H1 (cell line): ENCODE data around the gene PRICKLE2. TPM values are rescaled to one million over a fixed set of nuclear protein-coding genes. Genes with fewer than 3 reads are reported as not detected.
A peak's percentile ranks its signal among the peaks of the same experiment; 100 is the strongest.

Source experiments
- CTCF ChIA-PET: fragments of 300-600 bp; sonication (Branson Sonifier 250); formaldehyde crosslinking; loops from one replicate; lab custom pipeline; 2021; ENCODE audit not compliant: partially characterized antibody; lab: Charles Lee
- POLR2A ChIA-PET: fragments of 300-600 bp; sonication (Branson Sonifier 250); formaldehyde crosslinking; loops from one replicate; lab custom pipeline; 2021; ENCODE audit warnings: inconsistent platforms; ENCODE audit not compliant: partially characterized antibody; lab: Charles Lee
- DNase-seq, 2 experiments: peaks; one replicate each; pipeline versions ENCODE4 v3.0.0 to v3.0.0-alpha.2; 2010 to 2022; ENCODE audit warnings: low spot score in 2 of 2, low read depth in 1 of 2, mixed read lengths in 1 of 2
- FAIRE-seq: peaks from 2 replicates; lab custom pipeline; 2011; peaks lifted over from hg19 to GRCh38; lab: Jason Lieb, UNC
- H2AFZ ChIP-seq: 2 replicates; pipeline ENCODE4 v1.8.1; 2012; ENCODE audit warnings: low read length, inconsistent platforms
- H2AK5ac ChIP-seq: 2 replicates; pipeline ENCODE4 v1.6.1; 2013; ENCODE audit warnings: low read depth, low read length
- H2BK120ac ChIP-seq: replicated peaks from 2 replicates; pipeline ENCODE3; 2013; ENCODE audit warnings: low read depth, low read length, inconsistent platforms
- H2BK12ac ChIP-seq: 2 replicates; pipeline ENCODE4 v1.6.1; 2013; ENCODE audit warnings: low read depth, low read length
- H2BK15ac ChIP-seq: 2 replicates; pipeline ENCODE4 v1.6.1; 2013; ENCODE audit warnings: low read length
- H2BK20ac ChIP-seq: 2 replicates; pipeline ENCODE4 v1.6.1; 2013; ENCODE audit warnings: low read length
- H2BK5ac ChIP-seq: 2 replicates; pipeline ENCODE4 v1.6.1; 2013; ENCODE audit warnings: low read depth, low read length
- H3K14ac ChIP-seq: 2 replicates; pipeline ENCODE4 v1.6.1; 2013; ENCODE audit warnings: inconsistent platforms; ENCODE audit not compliant: insufficient read length
- H3K18ac ChIP-seq: 2 replicates; pipeline ENCODE4 v1.6.1; 2013; ENCODE audit warnings: low read length; ENCODE audit errors: extremely low read depth
- H3K23ac ChIP-seq: 2 replicates; pipeline ENCODE4 v1.6.1; 2013; ENCODE audit warnings: inconsistent platforms; ENCODE audit not compliant: insufficient read length
- H3K23me2 ChIP-seq: 2 replicates; pipeline ENCODE4 v1.6.1; 2013; ENCODE audit warnings: low read depth, low read length
- H3K27ac ChIP-seq: 2 replicates; pipeline ENCODE4 v1.6.1; 2011; ENCODE audit warnings: low read depth, low read length, inconsistent platforms
- H3K27me3 ChIP-seq, 4 experiments: replicated peaks in 1 of 4; 1 replicate in 1 of 4; 2 replicates in 3 of 4; pipeline versions ENCODE4 v1.6.1 to v1.8.1; 2011 to 2013; ENCODE audit warnings: low read length in 3 of 4, mild to moderate bottlenecking in 3 of 4, inconsistent platforms in 2 of 4, mixed read lengths in 2 of 4, moderate library complexity in 1 of 4; ENCODE audit not compliant: control insufficient read depth in 3 of 4, insufficient read depth in 3 of 4; ENCODE audit errors: extremely low read depth in 1 of 4
- H3K36me3 ChIP-seq, 4 experiments: 2 replicates each; pipeline versions ENCODE4 v1.6.1 to v1.8.1; 2011 to 2013; ENCODE audit warnings: mild to moderate bottlenecking in 4 of 4, low read length in 3 of 4, moderate library complexity in 2 of 4, control low read depth in 1 of 4, inconsistent platforms in 1 of 4; ENCODE audit not compliant: insufficient read depth in 4 of 4, control insufficient read depth in 2 of 4
- H3K4ac ChIP-seq: replicated peaks from 2 replicates; pipeline ENCODE3; 2013; ENCODE audit warnings: low read length, low read depth, mixed read lengths, inconsistent platforms; ENCODE audit not compliant: insufficient read length
- H3K4me1 ChIP-seq, 4 experiments: replicated peaks in 1 of 4; 1 replicate in 1 of 4; 2 replicates in 3 of 4; pipeline versions ENCODE4 v1.6.1 to v1.8.1; 2011 to 2013; ENCODE audit warnings: low read length in 3 of 4, inconsistent platforms in 2 of 4, mixed read lengths in 1 of 4; ENCODE audit not compliant: insufficient read depth in 4 of 4, control insufficient read depth in 3 of 4
- H3K4me2 ChIP-seq, 2 experiments: 2 replicates each; pipeline versions ENCODE4 v1.6.1 to v1.8.1; 2011 to 2013; ENCODE audit warnings: low read depth in 2 of 2, low read length in 2 of 2, control low read depth in 1 of 2, inconsistent platforms in 1 of 2, mild to moderate bottlenecking in 1 of 2; ENCODE audit not compliant: insufficient read depth in 1 of 2
- H3K4me3 ChIP-seq, 4 experiments: fragments of 200-600, 300-600 bp in 1 of 4; sonication (generic), shearing (Covaris generic), sonication (Bioruptor Twin) in 1 of 4; 2 replicates each; pipeline versions ENCODE4 v1.5.1 to v1.8.1; 2011 to 2016; ENCODE audit warnings: low read length in 4 of 4, low read depth in 3 of 4, control low read depth in 2 of 4, inconsistent platforms in 2 of 4, mild to moderate bottlenecking in 2 of 4, mixed read lengths in 1 of 4, moderate library complexity in 1 of 4; ENCODE audit not compliant: insufficient read depth in 2 of 4; ENCODE audit errors: extremely low read depth in 1 of 4
- H3K56ac ChIP-seq: replicated peaks from 2 replicates; pipeline ENCODE3; 2013; ENCODE audit warnings: low read depth, mild to moderate bottlenecking, mixed read lengths, low read length, inconsistent platforms; ENCODE audit not compliant: insufficient read length
- H3K79me1 ChIP-seq: 2 replicates; pipeline ENCODE4 v1.6.1; 2013; ENCODE audit warnings: low read depth, low read length, control low read depth
- H3K79me2 ChIP-seq, 2 experiments: 2 replicates each; pipeline versions ENCODE4 v1.6.1 to v1.8.1; 2012 to 2013; ENCODE audit warnings: low read length in 2 of 2, mild to moderate bottlenecking in 2 of 2, inconsistent platforms in 1 of 2; ENCODE audit not compliant: insufficient read depth in 2 of 2, control insufficient read depth in 1 of 2
- H3K9ac ChIP-seq, 4 experiments: replicated peaks in 1 of 4; 1 replicate in 1 of 4; 2 replicates in 3 of 4; pipeline versions ENCODE4 v1.6.1 to v1.8.1; 2011 to 2013; ENCODE audit warnings: low read depth in 3 of 4, low read length in 3 of 4, control low read depth in 2 of 4, mild to moderate bottlenecking in 2 of 4, moderate library complexity in 2 of 4, inconsistent platforms in 1 of 4; ENCODE audit errors: extremely low read depth in 1 of 4
- H3K9me3 ChIP-seq, 2 experiments: 2 replicates each; pipeline versions ENCODE4 v1.6.1 to v1.8.1; 2012 to 2013; ENCODE audit warnings: mild to moderate bottlenecking in 2 of 2, moderate library complexity in 2 of 2, control low read depth in 1 of 2, inconsistent platforms in 1 of 2, low read depth in 1 of 2, low read length in 1 of 2, mixed read lengths in 1 of 2; ENCODE audit not compliant: insufficient read depth in 2 of 2
- H4K20me1 ChIP-seq, 2 experiments: replicated peaks in 1 of 2; 2 replicates each; pipeline versions ENCODE3 to v1.8.1; 2011 to 2013; ENCODE audit warnings: inconsistent platforms in 2 of 2, low read length in 2 of 2, mild to moderate bottlenecking in 1 of 2; ENCODE audit not compliant: insufficient read depth in 2 of 2, control insufficient read depth in 1 of 2
- H4K5ac ChIP-seq: 2 replicates; pipeline ENCODE4 v1.6.1; 2013; ENCODE audit warnings: low read length, low read depth, mixed read lengths, inconsistent platforms; ENCODE audit not compliant: insufficient read length
- H4K8ac ChIP-seq: 2 replicates; pipeline ENCODE4 v1.8.0; 2013; ENCODE audit warnings: mild to moderate bottlenecking, moderate library complexity, low read length, inconsistent platforms; ENCODE audit not compliant: insufficient read depth; ENCODE audit errors: extremely low read depth
- H4K91ac ChIP-seq: replicated peaks from 2 replicates; pipeline ENCODE3; 2013; ENCODE audit warnings: low read length, mixed read lengths, inconsistent platforms; ENCODE audit not compliant: insufficient read length
- RXRA ChIP-seq: IDR thresholded peaks from 2 replicates; pipeline ENCODE4 v1.6.1; 2011; ENCODE audit warnings: low read depth, mild to moderate bottlenecking, low read length, moderate library complexity; ENCODE audit not compliant: insufficient read depth
- TEAD4 ChIP-seq: IDR thresholded peaks from 2 replicates; pipeline ENCODE4 v1.6.1; 2012; ENCODE audit warnings: low read depth, low read length, inconsistent platforms, mixed read lengths
- WGBS, 2 experiments: shearing (Covaris generic) in 1 of 2; methylation state at CpG; one replicate each; pipeline versions ENCODE4 v1.1.6 to v1.1.7; 2013 to 2015; ENCODE audit warnings: low lambda C conversion rate in 2 of 2, mixed read lengths in 2 of 2, inconsistent platforms in 1 of 2, low coverage in 1 of 2, missing lambda C conversion rate in 1 of 2; ENCODE audit not compliant: insufficient replicate concordance in 2 of 2, insufficient coverage in 1 of 2, insufficient read length in 1 of 2; ENCODE audit errors: extremely low coverage in 1 of 2, missing lambda C conversion rate in 1 of 2; 5-methylcytosine and 5-hydroxymethylcytosine counted together
- polyA plus RNA-seq, 7 experiments: library from polyadenylated mRNA; depleted of rRNA in 3 of 7; stranded (reverse) in 5 of 7; unstranded in 2 of 7; fragments of >200 nt in 5 of 7; fragments of 200-250 nt in 2 of 7; gene quantifications; 1 replicate in 5 of 7; 2 replicates in 1 of 7; 4 replicates in 1 of 7; pipeline versions ENCODE4 v1.2.1 to v1.2.3, GENCODE V29; 2011 to 2013; ENCODE audit warnings: missing spikeins in 2 of 7, mixed read lengths in 2 of 7
- total RNA-seq: library from RNA; stranded (reverse); fragmentation: NEBNext Ultra II Directional; extraction: Animal tissue kit (Norgen Biotek cat#: 25700); gene quantifications from 2 replicates; pipeline ENCODE4 v1.2.1, GENCODE V29; 2021

The PRICKLE2 gene
- total and polyA plus RNA-seq, 2 of the 8 experiments (the other 6 are each of a cell fraction or from before 2014, with no cell fraction given), result 2.9 to 8.0 TPM

DNA sequence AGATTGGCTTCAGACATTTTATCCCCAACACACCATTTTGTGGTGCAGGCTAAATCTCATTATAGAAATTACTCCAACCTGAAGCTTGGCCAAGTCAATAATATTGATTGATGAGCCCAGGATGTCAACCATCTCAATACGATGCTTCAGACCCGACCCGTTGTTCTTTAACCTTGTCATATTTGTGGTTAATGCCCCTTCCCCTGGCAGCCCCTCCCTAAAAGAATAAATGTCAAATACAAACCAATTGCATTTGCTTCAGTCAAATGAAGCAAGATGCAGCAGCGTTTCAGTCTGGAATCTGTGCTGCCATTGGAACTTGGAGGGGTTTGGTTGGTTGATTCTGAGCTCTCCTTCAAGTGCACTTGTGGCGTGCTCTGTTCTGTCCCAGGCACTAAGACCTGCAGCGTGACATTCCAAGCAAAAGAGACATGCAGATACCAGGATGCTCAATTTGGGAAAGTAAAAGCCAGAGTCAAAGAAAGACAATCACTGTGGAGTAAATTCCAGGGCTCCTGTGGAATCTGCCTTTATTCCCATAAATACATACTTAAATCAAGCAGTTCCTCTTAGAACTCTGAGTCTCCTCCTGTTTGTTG lies 178.2 kb downstream of the PRICKLE2 start:
- H3K23me2 ChIP-seq, result no peaks in the 10 kb centered on the region

More for the DNA sequence above, 178.2 kb downstream of the PRICKLE2 start:
- 70% methylated on average over 6 of the region's 6 CpGs; no CpG with 5 or more reads in 1 of the 2 experiments for WGBS, 2 experiments
- Histone ChIP-seq H4K8ac (no peak overlapping the region), H2BK12ac (no peak overlapping the region), H3K23ac (no peak overlapping the region), H3K9ac (no peak overlapping the region), H3K79me1 (no peaks in the 10 kb centered on the region), H3K36me3 (no peaks in the 10 kb centered on the region), H3K4me3 (no peak overlapping the region), H3K4me1 (peaks cover 3 to 22% (median 17%) of the 10 kb centered on the region in 4 experiments; a peak in 6 of 7 replicates)
- no peak for TF ChIP-seq RXRA
- TF ChIP-seq TEAD4, result peak; percentile 59; the same call in 1 of the 2 replicates
- TF ChIP-seq, all 59 proteins: peak for 1
- Histone ChIP-seq H2AK5ac (no peak overlapping the region), H3K9me3 (no peaks in the 10 kb centered on the region), H3K18ac (no peak overlapping the region), H2BK15ac (no peak overlapping the region), H3K27me3 (no peaks in the 10 kb centered on the region), H2BK120ac (no peak overlapping the region), H4K20me1 (no peaks in the 10 kb centered on the region), H3K56ac (no peak overlapping the region), H2BK20ac (no peak overlapping the region), H3K4ac (no peak overlapping the region), H3K27ac (no peak overlapping the region), H2AFZ (no peak overlapping the region), H4K91ac (no peak overlapping the region), H3K14ac (no peak overlapping the region), H3K4me2 (no peak overlapping the region), H4K5ac (no peak overlapping the region), H3K79me2 (no peaks in the 10 kb centered on the region), H2BK5ac (no peak overlapping the region)
- FAIRE-seq, result no peak
- ChIA-PET CTCF (interaction anchor here (0.7 to 1.1 kb wide), 3 partner anchors 12 to 179 kb away, joined by 3 read pairs; partner anchors contain the start of gene PRICKLE2), POLR2A (no interaction called here)
- DNase-seq, result no peak
